Caco-2 (cell line): ENCODE results near the gene CCDC63. TPM values are rescaled to one million over a fixed set of nuclear protein-coding genes. Genes with fewer than 3 reads are reported as not detected.

Experiments used
- BruUV-seq: library from RNA; stranded (reverse); fragments of 400-500 nt; replicated peaks from 2 replicates; lab custom pipeline; 2021; lab: Mats Ljungman, UMichigan
- CTCF ChIA-PET: fragments of 300-600 bp; sonication (Branson Sonifier 250); formaldehyde crosslinking; loops from one replicate; lab custom pipeline; 2022; ENCODE audit warnings: antibody characterized with exemption; lab: Charles Lee
- POLR2A ChIA-PET: fragments of 300-600 bp; sonication (Branson Sonifier 250); formaldehyde crosslinking; loops from one replicate; lab custom pipeline; 2022; ENCODE audit warnings: antibody characterized with exemption; lab: Charles Lee
- DNase-seq, 2 experiments: peaks; one replicate each; pipeline versions ENCODE4 v3.0.0 to v3.0.0-alpha.2; 2020 to 2022
- H3K27me3 ChIP-seq: replicated peaks from 2 replicates; pipeline ENCODE4 v1.6.0; 2011; ENCODE audit warnings: low read length; ENCODE audit not compliant: control insufficient read depth, insufficient read depth
- H3K36me3 ChIP-seq: 2 replicates; pipeline ENCODE4 v1.5.1; 2011; ENCODE audit warnings: low read length; ENCODE audit not compliant: control insufficient read depth, insufficient read depth
- H3K4me1 ChIP-seq: fragments of 250-450 bp; sonication (Bioruptor Pico); 2 replicates; pipeline ENCODE4 v1.5.1; 2020; ENCODE audit warnings: mild to moderate bottlenecking
- H3K4me3 ChIP-seq: 2 replicates; pipeline ENCODE4 v1.5.1; 2011; ENCODE audit warnings: low read depth, mild to moderate bottlenecking, control low read depth, low read length
- H3K9me3 ChIP-seq: fragments of 250-450 bp; sonication (Bioruptor Pico); 2 replicates; pipeline ENCODE4 v1.5.1; 2020; ENCODE audit warnings: mild to moderate bottlenecking, moderate library complexity
- H3K27ac Mint-ChIP-seq: one replicate; pipeline ENCODE4 v1.8.0; 2022; ENCODE audit warnings: mixed read lengths; ENCODE audit not compliant: unreplicated experiment
- H3K27me3 Mint-ChIP-seq: one replicate; pipeline ENCODE4 v1.8.0; 2022; ENCODE audit warnings: mixed read lengths; ENCODE audit not compliant: insufficient read depth, unreplicated experiment
- H3K36me3 Mint-ChIP-seq: one replicate; pipeline ENCODE4 v1.8.0; 2022; ENCODE audit warnings: mild to moderate bottlenecking, mixed read lengths; ENCODE audit not compliant: insufficient read depth, unreplicated experiment
- H3K4me1 Mint-ChIP-seq: one replicate; pipeline ENCODE4 v1.8.0; 2022; ENCODE audit warnings: low read depth, mixed read lengths; ENCODE audit not compliant: unreplicated experiment
- H3K4me3 Mint-ChIP-seq: one replicate; pipeline ENCODE4 v1.8.0; 2022; ENCODE audit warnings: mild to moderate bottlenecking, moderate library complexity, mixed read lengths; ENCODE audit not compliant: unreplicated experiment
- H3K9me3 Mint-ChIP-seq: one replicate; pipeline ENCODE4 v1.8.0; 2022; ENCODE audit warnings: mixed read lengths; ENCODE audit not compliant: unreplicated experiment
- intact Hi-C: fragments of 100-400 bp; cut with micrococcal nuclease; formaldehyde crosslinking; loops from one replicate; pipeline ENCODE4 v1.10.0; 2022; ENCODE audit not compliant: unreplicated experiment
- total RNA-seq: library from RNA; stranded (reverse); gene quantifications from 2 replicates; pipeline ENCODE4 v1.2.3, GENCODE V29; 2022
- TF ChIP-seq, protein P1 (sequence below), 2 experiments: fragments of 200-600 bp in 1 of 2; IDR thresholded peaks; 1 replicate in 1 of 2; 2 replicates in 1 of 2; pipeline versions ENCODE4 v1.5.1 to v1.8.0; 2011 to 2022; ENCODE audit warnings: antibody characterized with exemption in 1 of 2, control low read depth in 1 of 2, inconsistent platforms in 1 of 2, low read depth in 1 of 2, low read length in 1 of 2, mild to moderate bottlenecking in 1 of 2, moderate library complexity in 1 of 2; ENCODE audit not compliant: insufficient read depth in 1 of 2, severe bottlenecking in 1 of 2, unreplicated experiment in 1 of 2

Gene CCDC63
- total RNA-seq, 1 experiment from 2014 or later: not detected

DNA sequence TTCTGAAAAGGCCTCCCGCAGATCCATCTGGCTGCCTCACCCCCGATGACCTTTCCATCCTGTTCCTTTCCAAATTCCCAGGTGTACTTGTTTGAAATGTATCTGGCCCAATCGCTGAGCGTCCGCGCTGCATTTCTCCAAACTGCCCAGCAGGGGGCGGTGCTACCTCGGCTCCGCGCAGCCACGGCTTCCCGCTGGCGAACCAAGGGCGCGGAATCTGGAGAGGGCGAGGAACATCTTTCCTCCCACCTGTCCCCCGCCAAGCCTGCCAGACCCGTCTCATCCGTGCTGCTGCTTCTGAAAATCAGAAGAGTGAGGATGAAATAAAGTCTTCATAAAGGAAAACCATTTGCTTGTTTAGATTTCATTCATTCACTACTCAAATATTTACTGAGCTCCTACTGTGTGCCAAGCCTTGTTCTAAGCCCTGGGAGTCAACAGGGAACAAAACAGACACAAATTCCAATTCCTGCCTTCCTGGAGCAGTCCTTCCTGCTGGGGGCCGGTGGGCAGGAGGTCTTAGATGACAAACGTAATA, 90.4 kb downstream of the CCDC63 start:
- Histone ChIP-seq H3K4me1 (peaks cover 19% of the 10 kb centered on the region), H3K4me3 (no peak overlapping the region), H3K36me3 (no peaks in the 10 kb centered on the region), H3K9me3 (no peaks in the 10 kb centered on the region), H3K27me3 (no peaks in the 10 kb centered on the region)
- POLR2A ChIA-PET: no interaction called here
- peaks cover 16% of the 10 kb centered on the region for H3K36me3 Mint-ChIP-seq
- H3K27ac Mint-ChIP-seq: peak overlapping the region; percentile 31
- no peaks in the 10 kb centered on the region for H3K27me3 Mint-ChIP-seq
- CTCF ChIA-PET: interaction anchor here (0.5 to 0.7 kb wide), 5 partner anchors 84 to 535 kb away, joined by 5 to 10 read pairs (median 7); no protein-coding TSS in a partner anchor
- H3K9me3 Mint-ChIP-seq: no peaks in the 10 kb centered on the region
- peak; percentile 47 to 78 for DNase-seq
- no TSS peak for BruUV-seq
- H3K4me1 Mint-ChIP-seq: peaks cover 22% of the 10 kb centered on the region
- TF ChIP-seq, protein P1, sequence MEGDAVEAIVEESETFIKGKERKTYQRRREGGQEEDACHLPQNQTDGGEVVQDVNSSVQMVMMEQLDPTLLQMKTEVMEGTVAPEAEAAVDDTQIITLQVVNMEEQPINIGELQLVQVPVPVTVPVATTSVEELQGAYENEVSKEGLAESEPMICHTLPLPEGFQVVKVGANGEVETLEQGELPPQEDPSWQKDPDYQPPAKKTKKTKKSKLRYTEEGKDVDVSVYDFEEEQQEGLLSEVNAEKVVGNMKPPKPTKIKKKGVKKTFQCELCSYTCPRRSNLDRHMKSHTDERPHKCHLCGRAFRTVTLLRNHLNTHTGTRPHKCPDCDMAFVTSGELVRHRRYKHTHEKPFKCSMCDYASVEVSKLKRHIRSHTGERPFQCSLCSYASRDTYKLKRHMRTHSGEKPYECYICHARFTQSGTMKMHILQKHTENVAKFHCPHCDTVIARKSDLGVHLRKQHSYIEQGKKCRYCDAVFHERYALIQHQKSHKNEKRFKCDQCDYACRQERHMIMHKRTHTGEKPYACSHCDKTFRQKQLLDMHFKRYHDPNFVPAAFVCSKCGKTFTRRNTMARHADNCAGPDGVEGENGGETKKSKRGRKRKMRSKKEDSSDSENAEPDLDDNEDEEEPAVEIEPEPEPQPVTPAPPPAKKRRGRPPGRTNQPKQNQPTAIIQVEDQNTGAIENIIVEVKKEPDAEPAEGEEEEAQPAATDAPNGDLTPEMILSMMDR (IDR thresholded peaks at IDR 0.05; ENCODE audit: insufficient read depth in 1 of 2, low read depth in 1 of 2, low read length in 1 of 2, severe bottlenecking in 1 of 2, unreplicated experiment in 1 of 2): peak; percentile 81 to 96
- intact Hi-C loops: loop anchor here (2.0 kb wide), 1 partner anchor 362 kb away; no protein-coding TSS in a partner anchor
- peak overlapping the region; percentile 55 for H3K4me3 Mint-ChIP-seq

DNA sequence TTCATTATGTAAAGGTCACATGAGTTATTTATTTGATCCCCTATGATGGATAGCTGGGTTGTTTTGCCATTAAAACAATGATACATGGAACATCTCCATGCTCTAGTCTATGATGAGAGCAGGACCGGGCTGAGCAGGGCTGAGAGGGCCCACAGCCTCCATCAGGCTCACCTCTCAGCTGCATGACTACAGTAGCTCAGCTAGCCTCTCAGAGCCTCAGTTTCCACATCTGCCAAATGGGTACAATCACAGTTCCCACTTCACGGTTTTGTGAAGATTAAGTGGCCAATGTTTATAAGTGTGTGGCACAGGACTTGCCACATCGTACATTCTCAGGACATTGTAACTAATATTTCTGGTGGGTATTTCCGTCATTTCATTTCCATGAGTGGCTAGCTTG, 93.5 kb downstream of the CCDC63 start:
- no TSS peak for BruUV-seq
- H3K27me3 ChIP-seq: no peaks in the 10 kb centered on the region
- no peak for DNase-seq
- H3K27me3 Mint-ChIP-seq: peaks cover 4% of the 10 kb centered on the region
- H3K4me3 ChIP-seq: no peak overlapping the region
- peaks cover 9% of the 10 kb centered on the region for H3K36me3 Mint-ChIP-seq
- 0 out of 2 replicates have a peak, but pooled peaks cover 4% of the 10 kb centered on the region for H3K4me1 ChIP-seq
- no peak overlapping the region for H3K4me3 Mint-ChIP-seq
- H3K27ac Mint-ChIP-seq: no peak overlapping the region
- H3K9me3 ChIP-seq: 0 out of 2 replicates have a peak, but pooled peaks cover 3% of the 10 kb centered on the region
- peaks cover 14% of the 10 kb centered on the region for H3K4me1 Mint-ChIP-seq
- no peaks in the 10 kb centered on the region for H3K9me3 Mint-ChIP-seq
- intact Hi-C loops: no loop called here
- POLR2A ChIA-PET: no interaction called here
- CTCF ChIA-PET: interaction anchor here (0.5 kb wide), 1 partner anchor 359 kb away, joined by 3 read pairs; no protein-coding TSS in a partner anchor
- TF ChIP-seq, protein P1 (IDR thresholded peaks at IDR 0.05; ENCODE audit: insufficient read depth in 1 of 2, low read depth in 1 of 2, low read length in 1 of 2, severe bottlenecking in 1 of 2, unreplicated experiment in 1 of 2): no peak
- H3K36me3 ChIP-seq: no peaks in the 10 kb centered on the region

DNA sequence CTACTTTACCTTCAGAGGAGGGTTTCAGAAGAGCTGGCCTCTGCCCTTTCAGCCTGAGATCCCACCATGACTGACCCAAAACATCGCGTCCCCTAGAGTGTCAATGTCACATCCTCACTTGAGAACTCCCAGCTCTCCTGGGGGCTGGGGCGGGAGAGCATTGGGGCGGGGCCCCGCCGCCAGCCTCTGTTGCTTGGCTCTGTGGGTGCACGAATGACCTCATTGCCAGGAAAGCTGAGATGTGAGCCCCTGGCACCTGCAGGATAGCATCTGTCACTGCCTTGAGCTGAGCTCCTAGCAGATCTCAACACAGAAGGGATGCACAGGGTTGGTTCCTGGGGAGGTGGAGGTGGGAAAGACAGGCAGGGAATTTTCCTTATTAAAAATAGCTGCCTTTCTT, 94.1 kb downstream of the CCDC63 start:
- intact Hi-C loops: no loop called here
- ChIA-PET POLR2A (no interaction called here), CTCF (interaction anchor here (0.6 kb wide), 1 partner anchor 388 kb away, joined by 6 read pairs; no protein-coding TSS in a partner anchor)
- no peak overlapping the region for H3K27ac Mint-ChIP-seq
- Histone ChIP-seq H3K4me3 (no peak overlapping the region), H3K9me3 (peaks cover 9% of the 10 kb centered on the region; the same call in 1 of the 2 replicates), H3K4me1 (0 out of 2 replicates have a peak, but pooled peaks cover 4% of the 10 kb centered on the region), H3K36me3 (no peaks in the 10 kb centered on the region), H3K27me3 (no peaks in the 10 kb centered on the region)
- TF ChIP-seq, protein P1 (IDR thresholded peaks at IDR 0.05; ENCODE audit: insufficient read depth in 1 of 2, low read depth in 1 of 2, low read length in 1 of 2, severe bottlenecking in 1 of 2, unreplicated experiment in 1 of 2): no peak
- no TSS peak for BruUV-seq
- H3K27me3 Mint-ChIP-seq: peaks cover 4% of the 10 kb centered on the region
- H3K36me3 Mint-ChIP-seq: peaks cover 8% of the 10 kb centered on the region
- no peaks in the 10 kb centered on the region for H3K9me3 Mint-ChIP-seq
- H3K4me3 Mint-ChIP-seq: no peak overlapping the region
- DNase-seq: no peak
- H3K4me1 Mint-ChIP-seq: peaks cover 14% of the 10 kb centered on the region
